ENCODE data around the gene SIVA1. TPM values are rescaled to one million over a fixed set of nuclear protein-coding genes. Genes with fewer than 3 reads are reported as not detected.

SIVA1 gene
- total and polyA plus RNA-seq, 4 donors: 67.5 to 212 (median 128) TPM

DNA sequence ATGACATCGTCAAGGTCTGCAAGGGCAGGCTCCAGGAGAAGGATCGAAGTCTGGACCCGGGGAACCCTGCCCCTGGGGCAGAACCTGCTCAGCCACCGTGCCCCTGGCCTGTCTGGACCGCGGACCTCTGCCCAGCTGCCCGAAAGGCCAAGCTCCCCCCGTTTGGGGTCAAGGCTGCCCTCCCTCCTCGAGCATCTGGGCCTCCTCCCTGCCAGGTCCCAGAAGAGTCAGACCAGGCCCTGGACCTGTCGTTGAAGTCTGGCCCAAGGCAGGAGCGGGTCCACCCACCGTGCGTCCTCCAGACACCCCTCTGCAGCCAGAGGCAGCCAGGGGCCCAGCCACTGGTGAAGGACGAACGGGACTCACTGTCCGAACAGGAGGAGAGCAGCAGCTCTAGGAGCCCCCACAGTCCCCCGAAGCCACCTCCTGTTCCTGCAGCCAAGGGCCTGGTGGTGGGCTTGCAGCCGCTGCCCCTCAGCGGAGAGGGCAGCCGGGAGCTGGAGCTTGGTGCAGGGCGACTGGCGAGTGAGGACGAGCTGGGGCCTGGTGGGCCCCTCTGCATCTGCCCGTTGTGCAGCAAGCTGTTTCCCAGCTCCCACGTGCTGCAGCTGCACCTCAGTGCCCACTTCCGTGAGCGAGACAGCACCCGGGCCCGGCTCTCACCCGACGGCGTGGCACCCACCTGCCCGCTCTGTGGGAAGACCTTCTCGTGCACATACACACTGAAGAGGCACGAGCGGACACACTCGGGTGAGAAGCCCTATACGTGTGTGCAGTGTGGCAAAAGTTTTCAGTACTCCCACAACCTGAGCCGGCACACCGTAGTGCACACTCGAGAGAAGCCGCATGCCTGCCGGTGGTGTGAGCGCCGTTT is 48.8 kb downstream of the SIVA1 start:
- Histone ChIP-seq H3K27me3 (ENCODE audit: control insufficient read depth in 3 of 3, insufficient read depth in 3 of 3, low read length in 2 of 3) (no peaks in the 10 kb centered on the region), H3K36me3 (ENCODE audit: control insufficient read depth in 4 of 4, insufficient read depth in 4 of 4, low read length in 4 of 4) (no peaks in the 10 kb centered on the region), H3K9me3 (ENCODE audit: control insufficient read depth in 4 of 4, insufficient read depth in 3 of 4, low read length in 3 of 4) (no peaks in the 10 kb centered on the region), H3K4me3 (peak overlapping the region; percentile 51), H3K9ac (ENCODE audit: insufficient read depth in 1 of 2, low read length in 2 of 2) (no peak overlapping the region), H3K27ac (ENCODE audit: low read depth in 1 of 2, low read length in 1 of 2) (peak overlapping the region in 1 of 2 donors; percentile 74), H3K4me1 (ENCODE audit: control insufficient read depth in 5 of 5, insufficient read depth in 5 of 5, low read length in 5 of 5) (peaks cover 3 to 43% (median 26%) of the 10 kb centered on the region in 5 donors)
- ATAC-seq (ENCODE audit: insufficient read depth, low FRiP score) (no peak), DNase-seq (no peak)
- TF ChIP-seq, protein P1, sequence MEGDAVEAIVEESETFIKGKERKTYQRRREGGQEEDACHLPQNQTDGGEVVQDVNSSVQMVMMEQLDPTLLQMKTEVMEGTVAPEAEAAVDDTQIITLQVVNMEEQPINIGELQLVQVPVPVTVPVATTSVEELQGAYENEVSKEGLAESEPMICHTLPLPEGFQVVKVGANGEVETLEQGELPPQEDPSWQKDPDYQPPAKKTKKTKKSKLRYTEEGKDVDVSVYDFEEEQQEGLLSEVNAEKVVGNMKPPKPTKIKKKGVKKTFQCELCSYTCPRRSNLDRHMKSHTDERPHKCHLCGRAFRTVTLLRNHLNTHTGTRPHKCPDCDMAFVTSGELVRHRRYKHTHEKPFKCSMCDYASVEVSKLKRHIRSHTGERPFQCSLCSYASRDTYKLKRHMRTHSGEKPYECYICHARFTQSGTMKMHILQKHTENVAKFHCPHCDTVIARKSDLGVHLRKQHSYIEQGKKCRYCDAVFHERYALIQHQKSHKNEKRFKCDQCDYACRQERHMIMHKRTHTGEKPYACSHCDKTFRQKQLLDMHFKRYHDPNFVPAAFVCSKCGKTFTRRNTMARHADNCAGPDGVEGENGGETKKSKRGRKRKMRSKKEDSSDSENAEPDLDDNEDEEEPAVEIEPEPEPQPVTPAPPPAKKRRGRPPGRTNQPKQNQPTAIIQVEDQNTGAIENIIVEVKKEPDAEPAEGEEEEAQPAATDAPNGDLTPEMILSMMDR (IDR thresholded peaks at IDR 0.05; ENCODE audit: control extremely low read depth, extremely low read depth): no peak
- WGBS, 2 donors: 71 to 82% methylated on average over 45 of the region's 45 CpGs

DNA sequence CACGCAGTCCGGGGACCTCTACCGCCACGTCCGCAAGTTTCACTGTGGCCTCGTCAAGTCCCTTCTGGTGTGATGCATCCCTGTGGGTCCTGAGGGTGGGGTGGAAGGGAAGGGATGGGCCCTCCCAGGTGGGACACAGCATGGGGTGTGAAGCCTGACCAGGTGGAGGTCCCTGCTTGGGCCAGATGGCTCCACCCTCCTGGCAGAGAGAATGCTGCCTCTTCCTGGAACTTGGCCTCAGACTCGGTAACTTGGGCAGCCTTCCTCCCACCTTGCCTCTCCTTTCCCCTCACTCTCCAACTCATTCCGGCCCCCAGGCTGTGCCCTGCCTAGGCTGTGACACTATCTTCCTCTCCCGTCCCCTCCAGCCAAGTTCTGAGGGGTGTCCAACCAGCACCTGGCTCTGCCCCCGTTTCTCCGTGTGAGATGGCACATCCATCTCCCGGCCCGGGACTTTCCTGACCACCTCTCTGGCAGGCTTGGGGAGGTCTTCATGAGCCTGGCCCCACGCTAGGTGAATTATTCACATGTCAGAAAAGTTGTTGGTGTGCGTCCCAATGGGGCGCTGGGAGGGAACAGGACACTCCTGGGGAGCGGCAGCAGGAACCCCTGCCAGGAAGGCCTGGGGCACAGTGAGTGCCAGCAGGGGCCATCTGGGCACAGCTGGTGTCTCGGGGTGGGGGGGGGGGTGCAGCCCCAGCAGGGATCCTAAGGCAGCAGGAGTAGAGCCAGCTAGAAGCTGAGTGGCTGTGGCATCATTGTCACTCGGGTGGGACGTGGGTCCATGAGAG is 49.6 kb downstream of the SIVA1 start:
- Histone ChIP-seq H3K9ac (ENCODE audit: insufficient read depth in 1 of 2, low read length in 2 of 2) (no peak overlapping the region), H3K36me3 (ENCODE audit: control insufficient read depth in 4 of 4, insufficient read depth in 4 of 4, low read length in 4 of 4) (no peaks in the 10 kb centered on the region), H3K4me3 (no peak overlapping the region), H3K27me3 (ENCODE audit: control insufficient read depth in 3 of 3, insufficient read depth in 3 of 3, low read length in 2 of 3) (no peaks in the 10 kb centered on the region), H3K27ac (ENCODE audit: low read depth in 1 of 2, low read length in 1 of 2) (no peak overlapping the region), H3K4me1 (ENCODE audit: control insufficient read depth in 5 of 5, insufficient read depth in 5 of 5, low read length in 5 of 5) (peaks cover 0 to 34% (median 20%) of the 10 kb centered on the region in 5 donors), H3K9me3 (ENCODE audit: control insufficient read depth in 4 of 4, insufficient read depth in 3 of 4, low read length in 3 of 4) (no peaks in the 10 kb centered on the region)
- no peak for ATAC-seq (ENCODE audit: insufficient read depth, low FRiP score)
- WGBS, 2 donors: 86 to 92% methylated on average over 20 of the region's 20 CpGs
- TF ChIP-seq, protein P1 (IDR thresholded peaks at IDR 0.05; ENCODE audit: control extremely low read depth, extremely low read depth): no peak
- no peak for DNase-seq

DNA sequence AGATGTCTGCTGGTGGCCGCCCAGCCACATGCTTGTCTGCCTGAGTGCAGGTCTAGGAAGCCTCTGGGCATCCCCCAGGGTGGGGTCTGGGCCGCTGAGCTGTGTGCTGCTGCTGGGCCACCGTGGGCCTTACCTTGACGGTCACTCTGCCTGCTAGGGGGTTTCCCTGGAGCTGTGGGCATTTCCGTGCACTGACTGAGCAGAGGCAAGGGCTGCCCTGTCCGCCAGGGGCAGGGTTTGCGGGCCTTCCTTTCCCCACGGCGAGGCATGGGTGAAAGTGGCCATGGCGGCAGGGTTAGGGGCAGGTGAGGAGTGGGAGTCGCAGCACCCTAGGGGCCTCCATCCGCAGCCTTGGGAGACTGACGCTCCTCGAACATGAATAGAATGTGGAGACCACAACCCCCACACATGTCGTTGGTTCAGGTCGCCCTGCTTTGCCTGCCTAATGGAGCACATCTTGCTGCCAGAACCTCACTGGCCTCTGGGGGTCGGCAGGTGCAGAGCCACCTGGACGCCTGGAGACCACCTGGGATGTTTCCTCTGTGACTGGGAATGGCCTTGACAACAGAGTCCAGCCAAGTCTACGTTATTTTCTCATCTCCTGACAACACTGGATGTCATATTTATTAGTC is 50.4 kb downstream of the SIVA1 start:
- Histone ChIP-seq H3K9ac (ENCODE audit: insufficient read depth in 1 of 2, low read length in 2 of 2) (no peak overlapping the region), H3K27ac (ENCODE audit: low read depth in 1 of 2, low read length in 1 of 2) (no peak overlapping the region), H3K9me3 (ENCODE audit: control insufficient read depth in 4 of 4, insufficient read depth in 3 of 4, low read length in 3 of 4) (no peaks in the 10 kb centered on the region), H3K4me1 (ENCODE audit: control insufficient read depth in 5 of 5, insufficient read depth in 5 of 5, low read length in 5 of 5) (peaks cover 0 to 28% (median 20%) of the 10 kb centered on the region in 5 donors), H3K4me3 (no peak overlapping the region), H3K27me3 (ENCODE audit: control insufficient read depth in 3 of 3, insufficient read depth in 3 of 3, low read length in 2 of 3) (no peaks in the 10 kb centered on the region), H3K36me3 (ENCODE audit: control insufficient read depth in 4 of 4, insufficient read depth in 4 of 4, low read length in 4 of 4) (no peaks in the 10 kb centered on the region)
- WGBS, 2 donors: 88 to 92% methylated on average over 19 of the region's 19 CpGs
- DNase-seq (no peak), ATAC-seq (ENCODE audit: insufficient read depth, low FRiP score) (no peak)
- TF ChIP-seq, protein P1 (IDR thresholded peaks at IDR 0.05; ENCODE audit: control extremely low read depth, extremely low read depth): no peak
